ENCODE data around the gene PTTG1.

The PTTG1 gene

GRCh38 chr5:160463227-160463626 lies 41.6 kb downstream of the PTTG1 start:
- H3K27ac Mint-ChIP-seq = no peak overlapping the region
- no peak overlapping the region for H3K4me3 Mint-ChIP-seq
- TF ChIP-seq CTCF (IDR thresholded peaks at IDR 0.05) = no peak
- no peaks in the 10 kb centered on the region for H3K36me3 Mint-ChIP-seq (ENCODE audit: low read depth)
- peaks cover 18% of the 10 kb centered on the region for H3K9me3 Mint-ChIP-seq
- DNase-seq = no peak
- H3K4me1 Mint-ChIP-seq = peaks cover 21% of the 10 kb centered on the region
- peaks cover 8% of the 10 kb centered on the region for H3K27me3 Mint-ChIP-seq (ENCODE audit: low read depth, poor library complexity)

- no peak overlapping the region for H3K27ac Mint-ChIP-seq
- no peak for TF ChIP-seq CTCF (IDR thresholded peaks at IDR 0.05)
- DNase-seq = no peak
These were observed 42.2 kb downstream of the PTTG1 start for GRCh38 chr5:160463740-160464465.

GRCh38 chr5:160464466-160464797 lies 42.8 kb downstream of the PTTG1 start:
- H3K4me3 Mint-ChIP-seq = no peak overlapping the region
- H3K27ac Mint-ChIP-seq = no peak overlapping the region
- peaks cover 8% of the 10 kb centered on the region for H3K27me3 Mint-ChIP-seq (ENCODE audit: low read depth, poor library complexity)
- no peak for DNase-seq
- TF ChIP-seq CTCF (IDR thresholded peaks at IDR 0.05) = no peak
- peaks cover 25% of the 10 kb centered on the region for H3K4me1 Mint-ChIP-seq
- no peaks in the 10 kb centered on the region for H3K36me3 Mint-ChIP-seq (ENCODE audit: low read depth)
- peaks cover 18% of the 10 kb centered on the region for H3K9me3 Mint-ChIP-seq

More at GRCh38 chr5:160463740-160464465, 42.2 kb downstream of the PTTG1 start:
- no peak overlapping the region for H3K4me3 Mint-ChIP-seq
- peaks cover 8% of the 10 kb centered on the region for H3K27me3 Mint-ChIP-seq (ENCODE audit: low read depth, poor library complexity)
- peaks cover 23% of the 10 kb centered on the region for H3K4me1 Mint-ChIP-seq
- H3K9me3 Mint-ChIP-seq = peaks cover 18% of the 10 kb centered on the region
- no peaks in the 10 kb centered on the region for H3K36me3 Mint-ChIP-seq (ENCODE audit: low read depth)

- peaks cover 3% of the 10 kb centered on the region for H3K27me3 Mint-ChIP-seq (ENCODE audit: low read depth, poor library complexity)
- peaks cover 11% of the 10 kb centered on the region for H3K9me3 Mint-ChIP-seq
- H3K4me1 Mint-ChIP-seq = peaks cover 34% of the 10 kb centered on the region
- H3K4me3 Mint-ChIP-seq = no peak overlapping the region
- no peak for DNase-seq
- no peak for TF ChIP-seq CTCF (IDR thresholded peaks at IDR 0.05)
- no peak overlapping the region for H3K27ac Mint-ChIP-seq
- no peaks in the 10 kb centered on the region for H3K36me3 Mint-ChIP-seq (ENCODE audit: low read depth)
These were observed 44.5 kb downstream of the PTTG1 start for GRCh38 chr5:160466116-160466515.

GRCh38 chr5:160466889-160467554 lies 45.4 kb downstream of the PTTG1 start:
- TF ChIP-seq CTCF (IDR thresholded peaks at IDR 0.05) = no peak
- Mint-ChIP-seq H3K27ac (peak overlapping the region; percentile 10), H3K4me3 (no peak overlapping the region), H3K36me3 (ENCODE audit: low read depth) (no peaks in the 10 kb centered on the region), H3K4me1 (peaks cover 35% of the 10 kb centered on the region), H3K27me3 (ENCODE audit: low read depth, poor library complexity) (peaks cover 3% of the 10 kb centered on the region), H3K9me3 (peaks cover 5% of the 10 kb centered on the region)
- no peak for DNase-seq
